ENCODE measurements around the gene THAP8. TPM values are rescaled to one million over a fixed set of nuclear protein-coding genes. Genes with fewer than 3 reads are reported as not detected.

Gene THAP8
- total and polyA plus RNA-seq, 2 of the 4 experiments (the other 2 are of a cell fraction) = 1.8 to 5.9 TPM

DNA sequence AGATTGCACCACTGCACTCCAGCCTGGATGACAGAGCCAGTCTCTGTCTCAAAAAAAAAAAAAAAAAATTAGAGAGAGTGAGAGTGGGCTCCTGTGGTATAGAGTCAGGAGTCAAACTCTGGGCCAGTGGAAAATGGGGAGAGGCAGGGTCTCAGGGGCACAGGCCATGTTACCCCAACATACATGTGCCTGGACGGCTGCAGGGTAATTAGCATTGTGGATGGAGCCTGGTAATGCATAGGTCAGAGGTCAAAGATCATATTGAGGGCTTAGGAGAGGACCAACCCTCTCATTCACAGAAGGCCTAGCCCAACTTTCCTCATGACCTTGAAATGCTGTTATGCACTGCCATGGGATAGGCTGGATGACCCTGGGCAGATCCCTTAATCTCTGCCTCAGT, 28.5 kb downstream of the THAP8 start:
- no peak overlapping the region for H2BK15ac ChIP-seq (ENCODE audit: low read depth, low read length)
- no peaks in the 10 kb centered on the region for H3K4me1 ChIP-seq (ENCODE audit: control insufficient read depth, insufficient read depth, low read length)
- no peak overlapping the region for H2BK20ac ChIP-seq (ENCODE audit: low read depth, low read length)
- H2BK120ac ChIP-seq (ENCODE audit: low read depth, low read length) = no peak overlapping the region
- no CpG with 5 or more reads among the region's 1 CpG for WGBS, 2 experiments (ENCODE audit: extremely low coverage in 2 of 2, insufficient read length in 1 of 2)
- intact Hi-C loops (cut with micrococcal nuclease) (no loop called here), in situ Hi-C loops (cut with MboI; ENCODE audit: low sequenced_read_pairs) (no loop called here), dilution Hi-C loops (cut with HindIII; ENCODE audit: low sequenced_read_pairs, unreplicated experiment) (no loop called here)
- H3K79me1 ChIP-seq (ENCODE audit: low read depth in 1 of 2, low read length in 2 of 2) = peaks cover 0 to 7% of the 10 kb centered on the region in 2 experiments; a peak in 2 of 4 replicates
- ChIA-PET POLR2A (ENCODE audit: unreplicated experiment) (no interaction called here), CTCF (no interaction called here)
- no peak overlapping the region for H2AFZ ChIP-seq (replicated peaks; ENCODE audit: low read length, poor library complexity)
- no peaks in the 10 kb centered on the region; the same call in 1 of the 2 replicates for H4K20me1 ChIP-seq (ENCODE audit: insufficient read depth, low read length)
- H3K23ac ChIP-seq (ENCODE audit: low read depth, low read length) = no peak overlapping the region
- no peaks in the 10 kb centered on the region for H3K9me3 ChIP-seq (ENCODE audit: control insufficient read depth, insufficient read depth, low read length)
- no peak overlapping the region for H2AK9ac ChIP-seq (replicated peaks; ENCODE audit: low read depth, low read length, poor library complexity)
- peaks cover 6% of the 10 kb centered on the region; the same call in 1 of the 2 replicates for H3K9me1 ChIP-seq (ENCODE audit: insufficient read depth, low read length)
- H2AK5ac ChIP-seq (ENCODE audit: low read depth, low read length) = no peak overlapping the region
- H3K4me2 ChIP-seq (ENCODE audit: low read depth, low read length) = no peak overlapping the region
- no peak for DNase-seq
- H4K5ac ChIP-seq (ENCODE audit: low read depth, low read length) = no peak overlapping the region
- H3K4me3 ChIP-seq (ENCODE audit: insufficient read depth, low read depth, low read length) = no peak overlapping the region
- H3K18ac ChIP-seq (ENCODE audit: low read depth, low read length) = no peak overlapping the region
- no peak for ATAC-seq (ENCODE audit: low read depth)
- no TSS peak for BruUV-seq (replicated peaks)
- H3K56ac ChIP-seq (ENCODE audit: extremely low read depth, insufficient read depth, low read length) = no peak overlapping the region
- no peak overlapping the region for H3K9ac ChIP-seq (ENCODE audit: low read depth, low read length)
- no peak overlapping the region for H3K4ac ChIP-seq (ENCODE audit: low read depth, low read length)
- H2BK5ac ChIP-seq (ENCODE audit: low read depth, low read length, poor library complexity, severe bottlenecking) = no peak overlapping the region
- H4K91ac ChIP-seq (ENCODE audit: insufficient read depth, low read depth, low read length) = no peak overlapping the region
- no peak overlapping the region for H3K27ac ChIP-seq (ENCODE audit: insufficient read depth, low read length)
- no peak overlapping the region for H4K8ac ChIP-seq (ENCODE audit: low read depth in 2 of 2, low read length in 2 of 2)
- H3K14ac ChIP-seq (replicated peaks; ENCODE audit: low read depth, low read length) = no peak overlapping the region
- H3K27me3 ChIP-seq (ENCODE audit: control insufficient read depth, insufficient read depth, low read length) = no peaks in the 10 kb centered on the region
- TF ChIP-seq RFX5 (IDR thresholded peaks at IDR 0.05; ENCODE audit: low read depth, low read length) = no peak
- no peak for TF ChIP-seq MXI1 (IDR thresholded peaks at IDR 0.05; ENCODE audit: borderline replicate concordance, low read depth, low read length)
- no peak for TF ChIP-seq MAZ (IDR thresholded peaks at IDR 0.05; ENCODE audit: borderline replicate concordance, low read depth, low read length)
- TF ChIP-seq MAFK (IDR thresholded peaks at IDR 0.05; ENCODE audit: low read depth, low read length) = no peak
- no peak for TF ChIP-seq CEBPB (IDR thresholded peaks at IDR 0.05; ENCODE audit: low read depth, low read length)
- TF ChIP-seq, protein P1, sequence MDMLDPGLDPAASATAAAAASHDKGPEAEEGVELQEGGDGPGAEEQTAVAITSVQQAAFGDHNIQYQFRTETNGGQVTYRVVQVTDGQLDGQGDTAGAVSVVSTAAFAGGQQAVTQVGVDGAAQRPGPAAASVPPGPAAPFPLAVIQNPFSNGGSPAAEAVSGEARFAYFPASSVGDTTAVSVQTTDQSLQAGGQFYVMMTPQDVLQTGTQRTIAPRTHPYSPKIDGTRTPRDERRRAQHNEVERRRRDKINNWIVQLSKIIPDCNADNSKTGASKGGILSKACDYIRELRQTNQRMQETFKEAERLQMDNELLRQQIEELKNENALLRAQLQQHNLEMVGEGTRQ (IDR thresholded peaks at IDR 0.05; ENCODE audit: low read depth, low read length) = no peak
- TF ChIP-seq CHD1 (IDR thresholded peaks at IDR 0.05; ENCODE audit: low read depth, low read length) = no peak
- TF ChIP-seq, protein P2, sequence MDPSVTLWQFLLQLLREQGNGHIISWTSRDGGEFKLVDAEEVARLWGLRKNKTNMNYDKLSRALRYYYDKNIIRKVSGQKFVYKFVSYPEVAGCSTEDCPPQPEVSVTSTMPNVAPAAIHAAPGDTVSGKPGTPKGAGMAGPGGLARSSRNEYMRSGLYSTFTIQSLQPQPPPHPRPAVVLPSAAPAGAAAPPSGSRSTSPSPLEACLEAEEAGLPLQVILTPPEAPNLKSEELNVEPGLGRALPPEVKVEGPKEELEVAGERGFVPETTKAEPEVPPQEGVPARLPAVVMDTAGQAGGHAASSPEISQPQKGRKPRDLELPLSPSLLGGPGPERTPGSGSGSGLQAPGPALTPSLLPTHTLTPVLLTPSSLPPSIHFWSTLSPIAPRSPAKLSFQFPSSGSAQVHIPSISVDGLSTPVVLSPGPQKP (IDR thresholded peaks at IDR 0.05; ENCODE audit: borderline replicate concordance, low read depth, low read length) = no peak
- TF ChIP-seq, protein P3, sequence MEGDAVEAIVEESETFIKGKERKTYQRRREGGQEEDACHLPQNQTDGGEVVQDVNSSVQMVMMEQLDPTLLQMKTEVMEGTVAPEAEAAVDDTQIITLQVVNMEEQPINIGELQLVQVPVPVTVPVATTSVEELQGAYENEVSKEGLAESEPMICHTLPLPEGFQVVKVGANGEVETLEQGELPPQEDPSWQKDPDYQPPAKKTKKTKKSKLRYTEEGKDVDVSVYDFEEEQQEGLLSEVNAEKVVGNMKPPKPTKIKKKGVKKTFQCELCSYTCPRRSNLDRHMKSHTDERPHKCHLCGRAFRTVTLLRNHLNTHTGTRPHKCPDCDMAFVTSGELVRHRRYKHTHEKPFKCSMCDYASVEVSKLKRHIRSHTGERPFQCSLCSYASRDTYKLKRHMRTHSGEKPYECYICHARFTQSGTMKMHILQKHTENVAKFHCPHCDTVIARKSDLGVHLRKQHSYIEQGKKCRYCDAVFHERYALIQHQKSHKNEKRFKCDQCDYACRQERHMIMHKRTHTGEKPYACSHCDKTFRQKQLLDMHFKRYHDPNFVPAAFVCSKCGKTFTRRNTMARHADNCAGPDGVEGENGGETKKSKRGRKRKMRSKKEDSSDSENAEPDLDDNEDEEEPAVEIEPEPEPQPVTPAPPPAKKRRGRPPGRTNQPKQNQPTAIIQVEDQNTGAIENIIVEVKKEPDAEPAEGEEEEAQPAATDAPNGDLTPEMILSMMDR (conservative IDR thresholded peaks at IDR 0.05; ENCODE audit: low read depth, low read length) = no peak
- TF ChIP-seq POLR2A (IDR thresholded peaks at IDR 0.05; ENCODE audit: low read depth, low read length) = no peak
- TF ChIP-seq RCOR1 (IDR thresholded peaks at IDR 0.05; ENCODE audit: insufficient replicate concordance, low read length) = no peak
- TF ChIP-seq BHLHE40 (IDR thresholded peaks at IDR 0.05; ENCODE audit: low read depth, low read length) = no peak
- no peak for TF ChIP-seq SMC3 (IDR thresholded peaks at IDR 0.05; ENCODE audit: low read depth, low read length)
- no peak for TF ChIP-seq RAD21 (IDR thresholded peaks at IDR 0.05; ENCODE audit: low read length)
- peaks cover 63% of the 10 kb centered on the region for H3K36me3 ChIP-seq (ENCODE audit: control insufficient read depth, insufficient read depth, low read length)
